T-helper 1 cell treated with Interleukin-12 subunit alpha and Interleukin-12 subunit beta and Interleukin-4 antibody, amounts not matched to agents 30 ng/mL and 1 ng/mL, for 36 hours (primary cell): ENCODE results near the gene LRRC51. TPM values are rescaled to one million over a fixed set of nuclear protein-coding genes. Genes with fewer than 3 reads are reported as not detected.

Experiments
- intact Hi-C: fragments of 100-400 bp; cut with micrococcal nuclease; formaldehyde crosslinking; loops from one replicate; pipeline ENCODE4 v1.15.1; 2024
- total RNA-seq: library from RNA; stranded (reverse); gene quantifications from 2 replicates; pipeline ENCODE4 v1.2.3, GENCODE V29; 2022

LRRC51 gene
- total RNA-seq = 6.2 and 6.7 TPM in 2 replicates

DNA sequence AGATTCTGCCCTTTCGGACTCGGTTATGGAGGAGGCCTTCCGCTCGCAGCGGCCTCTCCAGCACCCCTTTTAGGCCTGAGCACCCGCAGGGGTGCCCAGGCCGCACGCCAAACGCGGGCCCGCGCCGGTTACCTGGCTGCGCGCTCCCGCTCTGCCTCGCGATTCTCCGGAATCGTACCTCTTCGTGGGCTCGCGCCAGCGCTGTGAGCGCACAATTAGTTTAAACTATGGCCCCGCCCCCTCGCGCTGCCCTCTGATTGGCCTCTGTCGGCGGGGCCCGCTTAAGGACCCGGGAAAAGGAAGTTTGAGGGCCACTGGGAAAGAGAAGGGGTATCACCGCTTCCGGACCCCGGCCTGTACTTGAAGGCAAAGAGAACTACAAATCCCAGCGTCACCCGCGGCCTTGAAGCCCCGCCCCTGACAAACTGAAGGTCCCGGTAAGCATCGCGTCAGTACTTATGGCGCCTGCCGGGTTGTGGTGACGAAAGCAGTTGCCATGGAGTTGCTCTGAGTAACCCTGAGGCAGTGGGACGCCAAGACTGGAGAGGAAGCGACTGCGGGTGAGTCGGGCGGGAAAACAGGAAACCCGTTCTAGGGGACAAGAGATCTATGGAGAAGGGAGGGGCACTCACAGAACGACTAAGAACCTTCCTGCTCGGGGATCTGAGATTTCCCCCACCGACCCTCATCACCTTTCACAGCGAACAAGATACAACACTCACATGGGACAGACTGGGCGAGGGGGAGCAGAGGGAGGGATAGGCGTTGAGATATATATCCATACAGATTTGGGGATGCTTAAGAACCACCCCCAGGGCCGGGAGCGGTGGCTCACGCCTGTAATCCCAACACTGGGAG lies at the start of gene LRRC51, which contains the start of gene NUMA1:
TSS of gene LRRC51 (plus strand) at position 525 of the 858 bp plus-strand sequence. CDS start 8,234 bp downstream, outside the sequence.
TSS of gene NUMA1 (minus strand) at position 217 of the 858 bp plus-strand sequence. CDS start 44,599 bp downstream, outside the sequence.
- intact Hi-C loops = loop anchor here (1.0 to 5.0 kb wide), 12 partner anchors 11 to 1062 kb away; partner anchors contain the start of genes ANAPC15, ATG16L2, CLPB and DHCR7

- intact Hi-C loops = no loop called here
Observed at GRCh38 chr11:72036687-72037086, 44.0 kb upstream of the LRRC51 start.

GRCh38 chr11:72037554-72038311 lies 42.9 kb upstream of the LRRC51 start:
- intact Hi-C loops = no loop called here

GRCh38 chr11:72038491-72038890 lies 42.2 kb upstream of the LRRC51 start:
- intact Hi-C loops = no loop called here

DNA sequence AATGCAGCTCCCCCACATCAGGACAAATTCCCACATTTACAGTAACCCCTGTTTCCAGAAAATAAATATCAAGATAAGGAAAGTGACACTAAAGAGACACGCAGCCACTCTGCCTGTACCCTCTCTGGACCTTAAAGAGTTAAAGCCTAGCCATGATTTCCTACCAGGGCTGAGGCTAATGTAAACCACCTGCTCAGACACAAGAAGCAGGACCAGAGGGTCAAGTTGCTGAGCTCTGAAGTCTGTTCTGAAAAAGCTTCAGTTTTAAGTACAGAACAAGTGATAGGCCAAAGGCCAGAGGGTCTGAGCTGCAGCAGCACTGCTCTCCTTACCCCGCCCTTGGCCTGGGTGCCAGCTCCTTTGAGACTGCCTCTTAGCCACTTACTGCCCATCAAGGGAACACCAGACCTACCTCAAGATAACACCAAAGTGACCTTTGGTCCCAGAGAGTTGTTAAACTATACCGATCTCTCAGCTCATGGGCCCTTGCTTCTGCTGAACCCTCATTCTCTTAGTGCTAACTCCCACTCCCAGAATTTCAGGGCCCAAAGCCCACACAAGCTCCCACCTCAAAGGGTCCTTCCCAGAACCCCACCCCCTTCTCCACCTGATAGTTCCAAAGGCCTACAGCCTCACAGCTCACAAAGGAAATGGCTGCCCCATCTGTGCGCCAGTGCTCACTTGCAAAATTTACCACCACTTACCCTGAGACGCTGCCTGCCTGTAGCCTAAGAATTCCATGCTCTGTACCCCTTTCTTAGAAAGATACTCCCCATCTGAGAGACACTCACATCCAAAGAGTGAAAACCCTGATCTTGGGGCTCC lies 41.4 kb upstream of the LRRC51 start:
- intact Hi-C loops = no loop called here

DNA sequence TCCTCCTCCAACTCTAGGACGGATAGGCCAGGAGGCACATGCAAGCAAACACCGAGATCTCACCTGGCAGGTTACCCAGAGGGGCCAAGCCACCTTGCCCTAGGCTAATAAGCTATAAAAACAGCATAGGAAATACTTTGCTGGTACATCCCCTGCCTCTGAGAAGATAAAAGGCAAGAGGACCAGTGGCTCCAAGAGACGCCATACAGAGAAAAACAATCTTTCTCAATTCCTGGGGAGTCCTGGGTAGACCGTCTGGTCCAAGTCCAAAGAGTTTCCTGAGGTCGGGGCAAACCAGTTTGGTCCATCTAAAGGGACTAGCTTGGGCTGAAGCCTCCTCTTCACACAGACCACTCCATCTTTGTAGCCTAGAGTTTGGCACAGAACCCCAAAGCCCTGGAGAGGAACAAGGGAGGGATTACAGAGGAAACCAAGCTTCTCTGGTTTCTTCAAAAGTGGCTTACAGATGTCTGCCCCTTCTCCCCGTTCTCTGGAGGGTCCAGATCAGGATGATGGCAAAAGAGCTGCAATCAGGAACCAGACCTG lies 40.7 kb upstream of the LRRC51 start:
- intact Hi-C loops = loop anchor here (1.0 to 5.0 kb wide), 7 partner anchors 15 to 394 kb away; partner anchors contain the start of genes ANAPC15, CLPB and LAMTOR1

- intact Hi-C loops = loop anchor here (1.0 to 5.0 kb wide), 8 partner anchors 15 to 394 kb away; partner anchors contain the start of genes ANAPC15, CLPB, LAMTOR1 and LRRC51
Observed at GRCh38 chr11:72040491-72041363, 39.9 kb upstream of the LRRC51 start.

DNA sequence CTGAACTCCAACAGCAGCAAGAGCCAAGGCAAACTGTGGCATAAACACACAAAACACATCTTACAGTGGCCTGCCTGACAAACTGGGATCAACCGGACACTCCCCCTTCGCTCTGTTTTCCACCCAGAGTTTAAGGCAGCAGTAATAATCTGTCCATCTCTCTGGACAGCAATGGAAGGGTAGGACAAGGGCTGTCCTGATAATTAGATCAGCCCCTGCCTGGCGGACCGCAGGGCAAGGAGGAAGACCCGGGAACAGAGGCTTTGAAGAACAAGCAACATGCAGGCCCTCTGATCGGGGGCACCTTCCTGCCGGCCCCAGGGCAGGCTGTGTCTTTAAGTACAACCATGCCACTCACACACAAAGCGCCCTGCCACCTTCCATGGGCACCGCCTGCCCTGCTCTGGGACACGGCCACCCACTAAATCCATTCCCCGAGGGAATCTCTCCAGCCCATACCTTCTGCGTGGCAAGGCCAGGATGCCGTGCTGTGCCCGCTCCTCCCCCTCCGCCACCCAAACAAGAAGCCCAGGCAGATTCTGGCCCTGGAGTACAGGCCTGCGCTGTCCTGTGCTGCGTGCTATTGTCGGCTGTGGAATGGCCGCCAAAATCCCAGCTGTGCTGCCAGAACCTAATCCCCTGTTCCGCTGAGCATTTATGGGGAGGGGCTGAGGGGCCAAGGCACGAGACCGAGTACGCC lies 39.1 kb upstream of the LRRC51 start:
- intact Hi-C loops = loop anchor here (1.0 to 5.0 kb wide), 3 partner anchors 39 to 113 kb away; partner anchors contain the start of genes LRRC51, NUMA1 and XNDC1N

DNA sequence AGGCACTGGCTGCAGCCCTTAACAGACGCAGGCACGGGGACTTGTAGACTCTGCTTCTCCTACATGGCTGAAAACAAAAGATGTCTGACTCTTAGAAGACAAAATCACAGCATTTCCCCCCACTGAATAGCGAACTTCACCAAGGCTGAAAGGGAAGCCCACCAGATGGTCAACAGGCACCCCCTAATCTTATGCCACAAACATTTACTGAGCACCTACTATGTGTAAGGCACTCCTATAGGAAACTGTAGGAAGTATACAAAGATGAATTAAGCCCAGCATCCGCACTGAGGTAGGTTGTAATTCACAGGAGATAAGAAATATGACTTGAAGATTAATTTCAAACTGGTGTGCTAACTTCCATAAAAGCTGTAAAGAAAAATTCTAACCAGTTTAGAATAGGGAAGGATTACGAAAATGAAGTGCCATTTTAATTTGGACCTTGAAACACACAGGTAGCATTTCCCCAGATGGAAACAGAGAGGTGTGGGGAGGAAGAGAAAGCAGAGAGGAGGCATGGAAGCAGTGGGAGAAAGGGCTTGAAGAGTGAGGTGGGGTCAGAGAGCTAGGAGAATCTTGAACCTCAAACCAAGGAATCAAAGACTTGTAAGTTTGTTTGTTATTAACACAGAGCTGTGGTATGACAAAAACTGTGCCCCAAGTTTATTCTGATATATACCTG lies 38.4 kb upstream of the LRRC51 start:
- intact Hi-C loops = loop anchor here (1.0 to 5.0 kb wide), 2 partner anchors 100 to 114 kb away; partner anchors contain the start of gene XNDC1N

GRCh38 chr11:72045849-72046248 lies 34.8 kb upstream of the LRRC51 start:
- intact Hi-C loops = no loop called here

DNA sequence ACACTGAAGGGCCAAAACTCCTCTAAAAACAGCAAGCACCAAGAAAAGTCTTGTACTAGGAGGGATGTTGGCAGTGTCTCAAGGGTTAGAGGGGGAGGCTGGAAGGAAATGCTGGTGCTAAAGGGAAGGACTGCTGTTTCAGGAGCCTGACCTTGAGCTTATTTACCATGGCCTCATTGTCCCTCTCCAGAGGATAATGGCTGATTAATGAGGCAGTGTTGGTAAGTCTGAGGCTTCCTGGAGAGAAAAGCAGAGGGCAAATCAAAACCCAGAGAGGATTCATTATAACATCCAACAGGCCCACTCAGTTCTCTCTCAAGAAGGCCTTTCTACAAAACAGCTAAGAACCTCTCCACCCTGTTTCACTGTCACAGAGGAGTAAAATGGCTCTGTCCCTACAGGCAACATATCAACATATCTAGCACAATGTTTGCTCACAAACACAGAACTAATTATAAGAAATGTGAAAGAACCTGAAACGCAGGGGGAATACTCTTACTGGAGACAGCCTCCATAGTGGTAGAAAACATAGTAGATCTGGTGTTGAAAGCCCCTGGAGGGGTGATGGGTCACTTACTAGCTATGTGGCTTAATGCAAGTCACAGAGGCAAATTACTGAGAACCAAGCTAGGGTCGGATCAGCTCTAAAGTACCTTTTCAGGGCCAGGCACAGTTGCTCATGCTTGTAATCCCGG lies 31.7 kb upstream of the LRRC51 start:
- intact Hi-C loops = no loop called here

DNA sequence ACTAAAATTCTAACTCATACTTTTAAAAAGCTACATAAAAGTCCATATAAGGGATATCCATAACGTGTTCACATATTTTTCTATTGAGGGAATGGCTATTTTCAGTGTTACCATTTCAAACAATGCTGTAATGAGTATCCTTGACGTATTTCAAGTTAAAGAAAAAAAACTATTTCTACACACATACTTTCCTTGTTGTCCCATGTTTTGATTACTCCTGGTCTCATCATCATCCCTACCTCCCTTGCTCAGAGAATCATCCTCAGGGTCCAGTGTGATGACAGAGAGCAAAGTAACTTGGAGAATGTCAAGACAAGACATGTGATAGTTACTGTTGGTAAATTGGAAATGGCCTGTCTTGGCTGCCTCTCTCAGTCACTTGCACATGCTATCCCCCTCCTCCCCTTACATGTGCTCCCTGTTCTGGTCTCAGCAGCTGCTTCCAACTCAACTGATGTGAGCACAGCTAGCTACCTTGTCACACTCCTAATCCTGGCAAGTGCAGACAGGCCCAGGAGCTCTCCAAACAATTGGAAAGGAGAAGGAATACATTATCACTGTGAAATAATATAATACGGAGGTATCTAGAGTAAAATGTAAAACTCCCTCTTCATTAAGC lies 22.1 kb upstream of the LRRC51 start:
- intact Hi-C loops = no loop called here

DNA sequence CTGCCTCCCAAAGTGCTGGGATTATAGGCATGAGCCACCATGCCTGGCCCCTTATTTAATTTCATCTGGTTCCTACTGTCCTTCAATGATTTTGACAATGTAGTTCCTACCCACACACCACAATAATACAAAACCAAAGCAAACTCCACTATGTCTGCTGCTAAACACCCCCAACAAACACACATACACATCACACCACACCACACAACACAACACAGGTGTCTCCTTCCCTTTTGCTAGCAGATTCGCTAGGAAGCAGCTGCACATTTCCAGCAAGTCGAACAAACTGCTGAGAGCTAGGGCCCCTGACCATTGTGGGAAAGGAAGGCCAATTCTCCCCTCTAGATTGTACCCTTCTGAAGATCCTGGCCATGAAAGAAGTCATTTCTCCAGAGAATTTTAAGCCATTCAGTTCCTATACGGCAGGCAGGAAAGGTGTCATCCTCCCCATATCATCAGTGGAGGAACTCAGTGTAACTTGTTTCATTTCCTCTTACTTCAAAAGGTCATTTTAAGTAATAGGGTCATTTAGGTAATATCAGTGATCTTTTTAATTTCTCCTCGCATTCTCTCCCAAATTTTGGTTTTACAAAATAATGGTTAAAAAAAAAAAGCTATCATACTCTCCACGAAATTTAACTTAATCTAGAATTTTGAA lies 18.8 kb upstream of the LRRC51 start:
- intact Hi-C loops = no loop called here

GRCh38 chr11:72066855-72067254 lies 13.8 kb upstream of the LRRC51 start:
- intact Hi-C loops = no loop called here

DNA sequence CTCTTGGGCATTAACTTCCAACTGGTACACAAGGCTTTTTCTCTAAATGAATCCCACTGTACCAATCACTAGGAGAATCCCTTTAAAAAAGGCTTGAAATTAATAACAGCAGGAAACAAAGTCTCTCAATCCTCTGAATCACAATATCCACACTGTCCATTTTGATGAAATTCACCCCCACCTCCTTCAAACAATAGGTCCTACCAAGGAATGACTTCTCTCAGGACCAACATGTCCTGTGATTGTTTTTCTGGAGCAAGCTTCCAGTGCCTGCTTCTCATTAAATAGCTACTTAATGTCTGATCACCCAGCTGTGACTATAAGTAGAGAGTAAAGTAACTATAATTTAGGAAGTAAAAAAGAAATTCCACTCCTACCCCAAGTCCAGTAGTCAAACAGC lies 13.4 kb upstream of the LRRC51 start:
- intact Hi-C loops = no loop called here

DNA sequence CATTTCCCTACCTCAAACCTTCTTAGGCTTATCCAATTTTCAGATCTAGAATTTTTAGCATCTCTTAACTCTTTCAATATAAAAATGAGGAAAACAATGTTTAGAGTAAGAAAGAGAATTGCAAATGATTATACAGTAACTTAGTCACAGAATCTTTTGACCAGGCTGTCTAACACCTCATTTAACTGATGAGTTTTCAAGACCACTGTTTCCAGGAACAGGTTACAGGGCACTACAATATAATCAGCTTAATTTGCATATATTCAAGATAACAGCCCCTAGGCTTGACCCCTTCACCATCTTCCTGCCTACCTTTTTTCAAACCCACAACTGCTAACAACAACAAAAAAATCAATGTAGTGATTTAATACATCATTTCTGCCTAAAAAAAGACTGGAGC lies 13.0 kb upstream of the LRRC51 start:
- intact Hi-C loops = no loop called here

GRCh38 chr11:72069200-72069599 lies 11.4 kb upstream of the LRRC51 start:
- intact Hi-C loops = no loop called here
